ENCODE measurements around the gene RYR3.

RYR3 gene

DNA sequence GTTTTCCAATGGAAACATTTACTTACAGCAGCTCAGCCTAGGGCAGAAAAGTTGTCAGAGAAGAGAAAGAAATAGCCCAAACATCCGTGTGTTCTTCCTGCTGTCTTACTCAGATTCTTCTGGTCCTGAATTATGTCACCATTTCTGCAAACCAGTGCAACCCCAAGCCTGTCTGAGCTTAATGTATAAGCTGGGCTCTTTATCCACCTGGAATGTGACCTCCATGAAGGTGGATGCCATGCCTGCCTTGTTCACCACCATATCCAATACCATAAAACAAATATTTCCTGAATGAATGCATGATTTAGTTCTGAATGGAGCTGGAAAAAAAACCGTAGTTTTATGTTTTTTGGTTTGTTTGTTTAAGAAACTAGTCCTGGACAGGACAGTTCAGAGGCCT, 150.9 kb downstream of the RYR3 start:
- no peak for TF ChIP-seq EZH2phosphoT487 (conservative IDR thresholded peaks at IDR 0.05; ENCODE audit: low read length)
- TF ChIP-seq, protein P1, sequence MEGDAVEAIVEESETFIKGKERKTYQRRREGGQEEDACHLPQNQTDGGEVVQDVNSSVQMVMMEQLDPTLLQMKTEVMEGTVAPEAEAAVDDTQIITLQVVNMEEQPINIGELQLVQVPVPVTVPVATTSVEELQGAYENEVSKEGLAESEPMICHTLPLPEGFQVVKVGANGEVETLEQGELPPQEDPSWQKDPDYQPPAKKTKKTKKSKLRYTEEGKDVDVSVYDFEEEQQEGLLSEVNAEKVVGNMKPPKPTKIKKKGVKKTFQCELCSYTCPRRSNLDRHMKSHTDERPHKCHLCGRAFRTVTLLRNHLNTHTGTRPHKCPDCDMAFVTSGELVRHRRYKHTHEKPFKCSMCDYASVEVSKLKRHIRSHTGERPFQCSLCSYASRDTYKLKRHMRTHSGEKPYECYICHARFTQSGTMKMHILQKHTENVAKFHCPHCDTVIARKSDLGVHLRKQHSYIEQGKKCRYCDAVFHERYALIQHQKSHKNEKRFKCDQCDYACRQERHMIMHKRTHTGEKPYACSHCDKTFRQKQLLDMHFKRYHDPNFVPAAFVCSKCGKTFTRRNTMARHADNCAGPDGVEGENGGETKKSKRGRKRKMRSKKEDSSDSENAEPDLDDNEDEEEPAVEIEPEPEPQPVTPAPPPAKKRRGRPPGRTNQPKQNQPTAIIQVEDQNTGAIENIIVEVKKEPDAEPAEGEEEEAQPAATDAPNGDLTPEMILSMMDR (IDR thresholded peaks at IDR 0.05; ENCODE audit: insufficient read depth, low read length, poor library complexity, severe bottlenecking) = no peak
- Histone ChIP-seq H3K4me3 (ENCODE audit: insufficient read depth, low read length, poor library complexity, severe bottlenecking) (no peak overlapping the region), H3K9me3 (ENCODE audit: insufficient read depth, low read length) (no peaks in the 10 kb centered on the region)

DNA sequence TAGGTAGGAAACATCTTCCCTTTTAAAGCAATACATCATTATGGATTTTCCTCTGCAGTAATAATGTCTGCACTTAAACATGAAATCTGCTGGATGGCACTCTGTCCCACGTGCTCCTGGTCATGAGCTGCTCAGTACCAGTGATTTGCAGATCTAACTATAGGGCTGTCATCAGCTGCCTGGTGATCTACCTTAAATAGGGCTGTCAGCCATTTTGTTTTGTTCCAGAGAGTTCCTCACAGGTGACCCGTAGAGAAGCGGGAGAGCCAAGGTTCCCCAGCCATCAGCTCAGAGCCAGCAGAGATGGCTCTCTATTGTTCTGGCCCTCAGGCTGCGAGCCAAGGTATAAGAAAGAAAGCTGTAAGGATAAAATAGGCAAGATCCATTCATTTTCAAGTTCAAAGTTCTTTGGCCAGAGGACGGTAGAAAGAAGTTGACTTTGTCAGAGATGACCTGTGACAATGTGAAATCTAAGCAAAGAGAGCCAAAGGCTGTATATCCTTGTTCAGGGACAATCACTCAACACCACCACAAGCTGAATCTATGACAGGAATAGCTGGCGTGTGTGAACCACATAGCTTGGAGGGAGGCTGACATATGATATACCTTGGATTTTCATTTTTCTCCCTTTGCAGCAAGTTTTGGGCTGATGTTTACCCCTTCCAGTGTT, 156.5 kb downstream of the RYR3 start:
- no peak for TF ChIP-seq EZH2phosphoT487 (conservative IDR thresholded peaks at IDR 0.05; ENCODE audit: low read length)
- TF ChIP-seq, protein P1 (IDR thresholded peaks at IDR 0.05; ENCODE audit: insufficient read depth, low read length, poor library complexity, severe bottlenecking) = no peak
- no peaks in the 10 kb centered on the region for H4K20me1 ChIP-seq (ENCODE audit: low read depth, low read length)
- H3K27me3 ChIP-seq (ENCODE audit: low read length) = no peaks in the 10 kb centered on the region
- no peaks in the 10 kb centered on the region for H3K79me2 ChIP-seq (ENCODE audit: insufficient read depth, low read length)
- H3F3A ChIP-seq (ENCODE audit: insufficient read depth) = no peaks in the 10 kb centered on the region
- H3K36me3 ChIP-seq (ENCODE audit: low read length) = no peaks in the 10 kb centered on the region
- H3K4me2 ChIP-seq (ENCODE audit: low read depth, low read length, poor library complexity, severe bottlenecking) = no peak overlapping the region
- H3K9ac ChIP-seq (ENCODE audit: low read length) = no peak overlapping the region
- H3K4me3 ChIP-seq (ENCODE audit: insufficient read depth, low read length, poor library complexity, severe bottlenecking) = no peak overlapping the region
- no peaks in the 10 kb centered on the region for H3K9me2 ChIP-seq (replicated peaks; ENCODE audit: insufficient read depth, low read length)
- no peaks in the 10 kb centered on the region for H3K9me3 ChIP-seq (ENCODE audit: insufficient read depth, low read length)
- no peak overlapping the region for H3K27ac ChIP-seq (ENCODE audit: low read depth, low read length)
- H2AFZ ChIP-seq (ENCODE audit: low read depth, low read length, severe bottlenecking) = no peak overlapping the region

More for the DNA sequence above, 150.9 kb downstream of the RYR3 start:
- Histone ChIP-seq H3K9me2 (replicated peaks; ENCODE audit: insufficient read depth, low read length) (no peaks in the 10 kb centered on the region), H3K27me3 (ENCODE audit: low read length) (no peaks in the 10 kb centered on the region), H3K27ac (ENCODE audit: low read depth, low read length) (no peak overlapping the region), H3K79me2 (ENCODE audit: insufficient read depth, low read length) (no peaks in the 10 kb centered on the region), H3K9ac (ENCODE audit: low read length) (no peak overlapping the region), H3F3A (ENCODE audit: insufficient read depth) (no peaks in the 10 kb centered on the region), H3K4me2 (ENCODE audit: low read depth, low read length, poor library complexity, severe bottlenecking) (no peak overlapping the region), H4K20me1 (ENCODE audit: low read depth, low read length) (no peaks in the 10 kb centered on the region), H3K36me3 (ENCODE audit: low read length) (no peaks in the 10 kb centered on the region), H2AFZ (ENCODE audit: low read depth, low read length, severe bottlenecking) (no peak overlapping the region)

GRCh38 chr15:33467816-33468163, 157.0 kb downstream of the RYR3 start:
- no peak overlapping the region for H3K27ac ChIP-seq (ENCODE audit: low read depth, low read length)
- no peak overlapping the region for H3K9ac ChIP-seq (ENCODE audit: low read length)
- no peaks in the 10 kb centered on the region for H3K9me3 ChIP-seq (ENCODE audit: insufficient read depth, low read length)
- H4K20me1 ChIP-seq (ENCODE audit: low read depth, low read length) = no peaks in the 10 kb centered on the region
- H3K4me3 ChIP-seq (ENCODE audit: insufficient read depth, low read length, poor library complexity, severe bottlenecking) = no peak overlapping the region
- H3F3A ChIP-seq (ENCODE audit: insufficient read depth) = no peaks in the 10 kb centered on the region
- H3K9me2 ChIP-seq (replicated peaks; ENCODE audit: insufficient read depth, low read length) = no peaks in the 10 kb centered on the region
- H3K27me3 ChIP-seq (ENCODE audit: low read length) = no peaks in the 10 kb centered on the region
- no peaks in the 10 kb centered on the region for H3K36me3 ChIP-seq (ENCODE audit: low read length)
- H3K79me2 ChIP-seq (ENCODE audit: insufficient read depth, low read length) = no peaks in the 10 kb centered on the region
- no peak overlapping the region for H2AFZ ChIP-seq (ENCODE audit: low read depth, low read length, severe bottlenecking)
- TF ChIP-seq EZH2phosphoT487 (conservative IDR thresholded peaks at IDR 0.05; ENCODE audit: low read length) = no peak
- TF ChIP-seq, protein P1 (IDR thresholded peaks at IDR 0.05; ENCODE audit: insufficient read depth, low read length, poor library complexity, severe bottlenecking) = no peak
- H3K4me2 ChIP-seq (ENCODE audit: low read depth, low read length, poor library complexity, severe bottlenecking) = no peak overlapping the region

Measured in SU-DHL-6 (cell line).